Measurements from ENCODE around the gene NETO2.

- TF ChIP-seq CTCF (IDR thresholded peaks at IDR 0.05 in 8 of 11, conservative IDR thresholded peaks at IDR 0.05 in 3 of 11) (no peak), POLR2AphosphoS5 (IDR thresholded peaks at IDR 0.05) (no peak)
These were observed 98.3 kb downstream of the NETO2 start for GRCh38 chr16:47045459-47045858.
